ENCODE data around the gene ARHGAP18.

The ARHGAP18 gene, protein sequence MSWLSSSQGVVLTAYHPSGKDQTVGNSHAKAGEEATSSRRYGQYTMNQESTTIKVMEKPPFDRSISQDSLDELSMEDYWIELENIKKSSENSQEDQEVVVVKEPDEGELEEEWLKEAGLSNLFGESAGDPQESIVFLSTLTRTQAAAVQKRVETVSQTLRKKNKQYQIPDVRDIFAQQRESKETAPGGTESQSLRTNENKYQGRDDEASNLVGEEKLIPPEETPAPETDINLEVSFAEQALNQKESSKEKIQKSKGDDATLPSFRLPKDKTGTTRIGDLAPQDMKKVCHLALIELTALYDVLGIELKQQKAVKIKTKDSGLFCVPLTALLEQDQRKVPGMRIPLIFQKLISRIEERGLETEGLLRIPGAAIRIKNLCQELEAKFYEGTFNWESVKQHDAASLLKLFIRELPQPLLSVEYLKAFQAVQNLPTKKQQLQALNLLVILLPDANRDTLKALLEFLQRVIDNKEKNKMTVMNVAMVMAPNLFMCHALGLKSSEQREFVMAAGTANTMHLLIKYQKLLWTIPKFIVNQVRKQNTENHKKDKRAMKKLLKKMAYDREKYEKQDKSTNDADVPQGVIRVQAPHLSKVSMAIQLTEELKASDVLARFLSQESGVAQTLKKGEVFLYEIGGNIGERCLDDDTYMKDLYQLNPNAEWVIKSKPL

DNA sequence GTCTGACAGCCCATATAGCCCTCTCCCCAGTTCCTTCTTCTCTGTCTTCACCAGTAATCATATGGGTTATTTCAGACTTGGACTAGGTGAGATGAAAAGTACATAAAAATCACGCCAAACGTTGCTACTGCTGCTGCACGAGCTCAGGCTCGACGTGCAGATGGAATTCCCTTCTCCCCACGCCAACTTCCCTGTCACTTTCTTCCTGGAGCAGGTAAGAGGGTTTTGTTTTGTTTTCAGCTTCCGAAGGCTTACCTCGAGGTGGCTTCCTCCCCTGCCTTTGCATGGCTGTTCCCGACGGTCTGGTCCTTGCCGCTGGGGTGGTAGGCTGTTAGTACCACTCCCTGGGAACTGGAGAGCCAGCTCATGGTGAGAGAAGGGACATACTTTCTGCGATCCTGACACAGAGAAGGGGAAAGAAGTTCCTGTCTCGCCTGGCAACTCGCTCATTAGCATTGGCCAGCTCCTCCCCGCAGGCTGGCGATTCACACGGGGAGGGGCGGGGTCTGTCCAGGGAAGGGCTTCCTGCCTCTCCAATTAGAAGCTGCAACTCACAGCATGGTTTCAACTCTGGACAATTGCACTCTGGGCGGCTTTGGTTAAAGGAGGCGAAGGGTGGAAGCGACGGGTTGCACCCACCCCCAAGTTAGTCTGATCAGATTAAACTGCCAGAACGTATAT lies at the start of gene ARHGAP18:
TSS of gene ARHGAP18 (minus strand) at position 409 of the 681 bp plus-strand sequence. CDS start at position 368, 41 bp downstream.
- peak; percentile 82 for DNase-seq (ENCODE audit: low spot score)

DNA sequence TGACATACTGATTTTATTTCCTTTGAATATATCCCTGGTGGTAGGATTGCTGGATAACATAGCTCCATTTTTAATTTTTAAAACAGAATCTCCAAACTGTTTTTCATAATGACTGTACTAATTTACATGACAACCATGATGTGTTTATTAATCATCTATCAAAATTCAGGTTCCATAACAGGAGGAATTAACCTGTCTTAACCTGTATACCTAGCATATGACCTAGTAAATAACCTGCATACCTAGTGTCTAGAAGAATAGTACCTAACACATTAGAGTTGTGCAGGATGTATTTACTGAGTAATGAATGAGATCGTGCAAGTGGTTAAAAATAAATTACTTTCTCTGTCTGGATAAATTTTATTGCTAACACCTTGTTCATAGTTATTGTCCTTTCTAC lies 45.8 kb upstream of the ARHGAP18 start:
- no peak for DNase-seq (ENCODE audit: low spot score)

DNA sequence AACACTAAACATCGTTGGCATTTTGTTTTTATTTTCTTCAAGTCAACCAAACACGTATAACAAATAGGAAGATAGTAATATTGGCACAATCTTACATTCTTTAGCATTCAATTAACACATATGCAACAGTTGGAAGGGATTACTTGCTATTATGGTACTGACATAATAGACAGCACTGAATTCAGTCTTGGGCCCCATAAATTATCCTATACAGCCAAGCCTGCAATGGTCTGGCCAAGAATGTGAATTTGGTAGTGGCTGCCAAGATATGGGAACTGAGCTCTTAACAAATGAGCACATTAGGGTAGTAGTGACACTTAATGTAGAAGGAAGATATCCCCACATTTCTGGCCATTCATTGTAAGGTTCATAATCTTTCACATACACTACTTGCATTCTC lies 44.8 kb upstream of the ARHGAP18 start:
- DNase-seq (ENCODE audit: low spot score) = no peak

DNA sequence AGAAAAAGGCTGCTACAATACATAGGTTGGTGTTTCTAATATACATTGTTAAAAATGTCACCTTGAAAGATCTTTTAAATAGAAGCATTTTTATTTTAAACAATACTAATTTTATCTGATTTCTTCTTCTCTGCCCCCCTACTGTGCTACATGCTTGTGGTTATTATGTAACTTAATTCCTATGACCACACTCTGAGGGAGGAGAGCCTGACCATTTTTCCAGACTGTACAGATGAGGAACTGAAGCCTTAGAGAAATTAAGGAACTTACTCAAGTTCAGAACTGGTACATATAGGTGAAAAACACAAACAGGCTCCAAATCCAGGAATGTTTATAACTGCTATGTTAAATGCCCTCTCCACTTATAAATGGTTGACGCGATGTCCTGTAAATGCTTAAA lies 43.4 kb upstream of the ARHGAP18 start:
- no peak for DNase-seq (ENCODE audit: low spot score)

DNA sequence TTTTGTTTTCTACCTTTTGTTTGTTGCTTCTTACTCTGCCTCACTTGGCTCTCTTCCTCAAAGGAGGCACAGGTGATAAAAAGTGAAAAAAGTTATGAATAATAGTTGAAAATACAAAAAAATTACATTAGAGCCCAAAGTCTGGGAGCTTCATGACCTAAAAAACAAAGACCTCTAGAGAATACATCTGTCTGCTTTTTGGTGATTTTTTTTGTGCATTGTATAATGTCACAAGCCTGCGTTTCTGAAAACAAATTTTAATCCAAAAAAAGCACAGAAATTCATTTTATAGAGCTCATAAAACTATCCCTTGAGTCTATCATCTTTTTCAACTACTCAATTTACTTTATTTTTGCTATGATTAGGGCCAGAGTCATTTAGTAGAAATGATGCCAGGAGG lies 41.4 kb upstream of the ARHGAP18 start:
- no peak for DNase-seq (ENCODE audit: low spot score)

DNA sequence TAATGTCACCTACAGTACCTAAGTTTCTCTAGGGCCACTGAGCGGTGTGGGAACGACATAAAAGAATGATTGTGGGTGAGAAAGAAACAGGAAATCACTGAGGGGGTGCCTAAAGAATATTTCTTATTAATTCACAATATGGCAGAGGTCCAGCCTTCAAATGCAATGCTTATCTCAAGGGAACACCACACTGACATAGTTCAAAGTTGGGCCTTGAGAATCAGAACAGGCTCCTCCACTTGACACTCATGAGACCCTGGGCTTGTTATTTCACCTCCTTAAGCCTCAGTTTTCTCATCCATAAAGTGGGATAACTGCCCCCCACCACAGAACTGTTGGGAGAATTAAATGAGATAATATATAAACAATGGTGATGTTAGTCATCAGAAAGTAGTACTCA lies 40.4 kb upstream of the ARHGAP18 start:
- DNase-seq (ENCODE audit: low spot score) = no peak

DNA sequence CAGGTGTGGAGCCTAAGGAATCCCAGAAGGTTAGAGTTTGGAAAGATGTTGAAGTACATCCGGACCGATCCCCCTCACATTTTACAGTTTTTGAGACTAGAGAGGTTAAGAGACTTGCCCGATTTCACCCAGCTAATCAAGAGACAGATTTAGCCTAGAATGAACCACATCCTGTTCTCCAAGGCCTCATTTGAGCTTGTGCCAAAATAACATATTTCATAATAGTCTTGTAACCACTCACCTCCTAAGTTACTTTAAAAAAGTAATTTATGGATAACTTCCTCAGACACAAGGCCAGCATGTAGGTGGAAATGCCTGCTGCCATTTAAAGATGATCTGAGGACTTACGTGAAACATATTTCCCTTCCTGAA lies 39.8 kb upstream of the ARHGAP18 start:
- DNase-seq (ENCODE audit: low spot score) = no peak

DNA sequence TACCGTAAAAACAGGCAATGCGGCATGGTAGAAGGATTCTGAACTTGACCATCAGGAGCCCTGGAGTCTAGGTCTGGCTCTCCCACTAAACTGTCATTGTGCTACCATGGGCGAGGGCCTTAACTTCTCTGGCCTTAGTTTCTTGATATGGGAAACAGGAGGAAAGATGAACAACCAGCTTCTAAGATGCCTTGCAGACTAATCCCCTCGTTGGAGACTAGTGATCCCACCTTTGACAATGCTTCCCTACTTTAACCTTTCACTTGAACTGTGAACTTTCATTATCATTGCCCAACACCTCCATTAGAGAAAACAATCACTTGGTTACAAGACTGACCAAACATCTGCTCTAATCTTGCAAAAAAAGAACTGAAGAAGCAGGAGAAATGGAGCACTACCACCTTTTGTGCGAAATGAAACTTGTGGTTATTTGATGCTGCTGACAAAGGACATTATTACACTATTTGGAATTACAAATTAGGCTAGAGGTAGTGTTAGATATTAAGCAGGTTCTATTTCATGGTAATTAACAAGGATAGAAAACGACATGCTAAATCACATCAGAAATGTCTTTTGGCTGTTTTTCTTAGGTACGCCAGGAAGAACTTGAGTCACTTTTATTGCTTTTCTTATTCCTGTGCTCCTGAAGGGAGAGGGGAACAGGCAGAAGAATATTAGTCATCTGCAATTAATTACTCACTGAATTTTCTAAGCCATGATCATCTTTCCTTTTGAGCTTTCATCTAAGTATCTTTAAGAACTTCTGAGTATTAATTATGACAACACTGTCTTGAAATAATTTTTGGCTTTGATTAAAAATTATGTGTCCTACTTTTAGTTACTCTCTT lies 39.1 kb upstream of the ARHGAP18 start:
- DNase-seq (ENCODE audit: low spot score) = no peak

DNA sequence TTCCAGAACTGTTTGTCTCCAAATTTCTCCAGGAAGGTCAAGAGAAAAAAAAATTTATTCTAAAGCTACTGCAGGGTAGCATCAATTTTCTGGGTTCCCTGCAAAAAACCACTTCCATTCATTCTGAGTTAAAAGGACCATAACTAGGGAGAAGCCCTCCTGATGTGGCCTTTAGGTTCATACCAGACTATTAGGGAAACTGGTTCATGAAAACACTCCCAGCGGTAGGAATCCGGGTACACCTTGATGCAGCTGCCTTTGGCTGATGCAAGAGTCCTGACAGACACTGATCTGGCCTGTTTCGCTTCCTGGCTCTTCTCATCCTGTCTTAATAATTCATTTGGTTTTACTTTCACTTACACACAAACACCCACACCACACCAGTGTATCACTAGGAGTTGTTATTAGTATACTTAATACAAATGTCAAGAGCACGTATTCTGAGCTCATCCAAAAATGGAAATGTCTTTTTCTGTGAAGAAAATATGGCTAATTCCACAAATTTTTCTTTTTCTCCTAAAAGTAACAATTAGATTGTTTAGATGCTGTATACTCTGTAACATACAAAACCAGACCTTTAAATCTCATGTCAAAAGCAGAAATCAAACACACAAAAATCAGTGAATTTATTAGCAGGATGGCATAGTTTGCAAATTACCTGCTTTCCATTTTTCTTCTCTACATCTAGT lies 38.4 kb upstream of the ARHGAP18 start:
- DNase-seq (ENCODE audit: low spot score) = peak; percentile 44

DNA sequence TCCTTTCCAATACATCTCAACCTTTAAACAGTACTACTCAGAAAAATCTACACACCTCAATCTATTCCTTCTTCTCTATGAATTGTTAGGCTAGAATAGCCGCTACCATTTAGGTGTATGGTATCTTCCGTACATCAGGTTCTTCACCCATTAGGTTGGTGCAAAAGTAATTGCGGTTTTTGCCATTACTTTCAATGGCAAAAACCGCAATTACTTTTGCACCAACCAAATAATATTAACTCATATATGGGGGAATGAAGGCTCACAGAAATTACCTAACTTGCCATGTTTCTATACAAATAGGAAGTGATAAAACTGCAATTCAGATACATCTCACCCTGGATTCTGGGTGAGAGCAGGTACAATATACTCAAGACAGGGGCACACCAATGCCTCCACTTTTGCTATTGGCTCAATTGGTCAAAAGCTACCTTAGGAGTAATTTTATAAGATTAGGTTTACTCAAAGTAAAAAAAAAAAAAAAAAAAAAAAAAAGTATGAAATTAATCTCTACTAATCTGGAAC lies 37.7 kb upstream of the ARHGAP18 start:
- DNase-seq (ENCODE audit: low spot score) = no peak

DNA sequence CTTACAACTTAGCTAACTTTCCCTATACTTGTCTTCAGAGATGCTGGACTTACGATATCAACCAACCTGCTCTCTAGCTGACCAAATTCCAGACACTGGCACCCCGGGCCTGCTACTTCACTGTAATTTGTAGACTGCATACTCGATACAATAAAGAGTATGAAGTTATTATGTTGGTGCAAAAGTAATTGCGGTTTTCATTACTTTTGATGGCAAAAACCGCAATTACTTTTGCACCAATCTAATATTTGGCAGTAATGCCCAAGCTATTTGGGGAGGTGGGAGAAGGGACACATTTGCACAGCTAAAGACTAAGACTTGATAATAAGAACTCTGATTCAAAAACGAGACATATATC lies 34.9 kb upstream of the ARHGAP18 start:
- DNase-seq (ENCODE audit: low spot score) = no peak

DNA sequence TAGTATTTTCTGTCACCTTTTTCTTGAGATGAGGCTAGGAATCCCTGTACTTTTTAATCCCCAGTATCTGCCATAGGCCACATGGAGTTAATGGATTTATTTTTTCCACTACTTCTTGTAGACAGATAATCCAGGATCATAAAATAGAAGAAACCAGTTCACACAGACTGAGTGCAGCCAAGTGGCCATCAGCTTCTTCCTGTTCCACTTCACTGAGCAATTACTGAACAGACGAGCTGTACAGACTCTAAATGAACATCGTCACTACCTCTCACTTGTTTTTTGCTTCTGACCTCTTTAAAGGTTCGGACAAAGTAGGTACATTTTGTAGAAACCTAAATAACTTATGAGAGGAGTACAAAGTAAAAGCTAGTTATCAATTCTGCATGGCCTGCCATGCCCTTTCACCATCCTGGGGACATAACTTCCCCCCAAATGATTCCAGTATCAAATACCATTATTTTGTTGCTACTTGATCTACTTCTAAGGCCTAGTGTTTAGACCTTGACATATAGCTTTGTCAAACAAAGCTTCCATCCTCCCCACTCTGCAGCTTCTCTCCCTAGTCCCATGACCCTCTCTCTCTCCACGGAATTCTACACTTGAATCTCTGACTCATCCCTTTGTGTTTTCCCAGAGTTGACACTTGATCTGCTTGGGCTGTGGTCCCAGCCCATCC lies 34.4 kb upstream of the ARHGAP18 start:
- no peak for DNase-seq (ENCODE audit: low spot score)

DNA sequence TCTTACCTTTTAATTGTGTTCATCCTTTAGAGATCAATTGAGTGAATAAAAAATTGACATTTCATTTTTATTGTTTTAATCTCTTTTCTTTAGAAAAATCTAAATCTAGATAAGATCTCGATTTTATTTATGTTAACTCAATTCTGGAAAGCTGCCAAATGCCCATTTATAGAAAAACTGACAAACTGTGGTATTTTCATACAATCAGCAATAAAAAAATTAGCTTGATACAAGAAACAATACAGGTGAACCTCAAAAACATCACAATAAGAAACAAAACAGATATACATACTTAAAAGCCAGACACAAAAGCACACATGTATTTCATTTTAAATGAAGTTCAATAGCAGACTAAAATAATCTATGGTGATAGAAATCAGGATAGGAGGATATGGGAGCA lies 30.0 kb upstream of the ARHGAP18 start:
- DNase-seq (ENCODE audit: low spot score) = no peak

DNA sequence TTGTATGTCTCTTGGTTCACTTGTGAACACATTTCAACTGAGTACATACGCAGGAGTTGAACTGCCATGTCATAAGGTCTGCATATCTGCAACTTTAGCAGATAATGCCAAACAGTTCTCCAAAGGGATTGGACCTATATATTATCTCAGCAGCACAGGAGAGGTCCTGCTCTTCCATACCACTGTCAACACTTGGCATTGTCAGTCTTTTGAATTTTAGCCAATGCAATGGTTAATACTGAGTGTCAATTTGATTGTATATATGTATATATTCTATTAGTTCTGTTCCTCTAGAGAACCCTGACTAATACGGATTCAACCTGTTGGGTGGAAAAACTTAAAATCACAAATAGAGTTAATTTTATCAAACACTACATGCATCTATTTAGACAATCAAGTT lies 26.1 kb upstream of the ARHGAP18 start:
- DNase-seq (ENCODE audit: low spot score) = no peak

DNA sequence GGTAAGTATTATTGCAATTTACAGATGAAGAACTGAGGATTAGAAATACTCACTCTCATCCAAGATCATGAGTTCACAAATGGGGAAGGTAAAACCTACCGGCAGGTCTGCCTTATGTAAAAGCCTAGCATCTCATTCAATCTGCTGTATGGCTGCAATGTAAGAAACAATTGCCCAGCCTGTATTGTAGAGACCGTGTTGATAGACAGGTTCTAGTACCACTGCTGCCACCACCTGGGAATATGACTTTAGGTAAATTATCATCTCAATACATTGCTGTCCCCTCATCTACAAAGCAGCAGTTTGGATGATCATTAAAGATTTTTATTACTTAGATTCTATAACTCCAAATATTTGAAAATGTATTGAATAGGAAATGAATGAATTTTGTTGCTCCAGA lies 23.3 kb upstream of the ARHGAP18 start:
- DNase-seq (ENCODE audit: low spot score) = no peak

DNA sequence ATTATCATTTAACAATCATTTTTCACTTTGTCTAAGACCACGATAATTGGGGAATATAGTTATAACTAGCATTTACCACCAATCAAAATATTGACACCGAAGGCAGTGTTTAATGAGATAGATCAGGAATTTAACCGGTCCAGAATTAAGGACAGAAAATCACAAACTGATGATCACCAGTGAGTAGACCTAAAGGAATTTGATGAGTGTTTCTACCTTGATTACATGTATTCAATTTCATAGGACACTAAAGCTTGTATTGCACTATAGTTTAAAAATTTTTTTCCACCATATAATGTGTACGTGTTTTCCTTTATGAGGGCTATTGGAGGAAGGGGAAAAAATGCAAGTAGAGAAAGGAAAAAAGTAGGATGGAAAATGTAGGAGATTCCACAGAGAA lies 22.6 kb upstream of the ARHGAP18 start:
- DNase-seq (ENCODE audit: low spot score) = no peak

DNA sequence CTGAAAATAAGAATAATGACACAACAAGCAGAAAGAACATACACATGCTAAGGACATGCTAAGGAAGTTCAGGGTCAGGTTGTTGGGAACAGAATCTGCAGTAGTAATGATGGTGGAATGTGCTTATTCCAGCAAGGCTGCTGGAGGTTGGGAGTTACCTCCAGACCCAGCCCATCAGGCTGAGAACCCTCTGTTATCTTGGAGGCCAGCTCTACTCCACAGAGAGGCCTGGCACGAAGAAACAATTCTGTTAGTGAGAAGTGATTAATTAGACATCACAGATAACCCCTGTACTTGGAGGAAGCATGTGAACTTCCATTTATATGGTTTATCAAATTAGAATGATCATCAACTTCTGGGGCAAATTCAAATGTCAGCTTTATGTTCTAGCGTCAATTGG lies 22.1 kb upstream of the ARHGAP18 start:
- no peak for DNase-seq (ENCODE audit: low spot score)

DNA sequence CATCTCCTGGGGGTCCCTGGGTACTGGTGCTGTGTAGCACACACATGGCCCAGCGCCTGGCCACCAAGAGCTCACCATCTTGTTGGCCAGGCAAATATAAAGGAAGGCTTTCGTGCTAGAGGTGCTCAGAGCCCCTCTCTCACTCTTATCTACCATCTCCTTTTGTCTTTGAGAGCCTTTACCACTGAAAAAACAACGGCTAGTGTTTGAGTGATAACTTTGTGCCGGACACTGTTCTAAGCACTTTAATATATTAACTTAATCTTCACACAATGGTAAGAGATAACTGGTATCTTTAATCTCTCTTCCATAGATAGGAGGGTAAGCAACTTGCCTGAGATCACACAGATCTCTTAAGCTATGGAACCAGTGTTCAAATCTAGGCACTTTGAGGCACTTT lies 21.5 kb upstream of the ARHGAP18 start:
- DNase-seq (ENCODE audit: low spot score) = no peak

DNA sequence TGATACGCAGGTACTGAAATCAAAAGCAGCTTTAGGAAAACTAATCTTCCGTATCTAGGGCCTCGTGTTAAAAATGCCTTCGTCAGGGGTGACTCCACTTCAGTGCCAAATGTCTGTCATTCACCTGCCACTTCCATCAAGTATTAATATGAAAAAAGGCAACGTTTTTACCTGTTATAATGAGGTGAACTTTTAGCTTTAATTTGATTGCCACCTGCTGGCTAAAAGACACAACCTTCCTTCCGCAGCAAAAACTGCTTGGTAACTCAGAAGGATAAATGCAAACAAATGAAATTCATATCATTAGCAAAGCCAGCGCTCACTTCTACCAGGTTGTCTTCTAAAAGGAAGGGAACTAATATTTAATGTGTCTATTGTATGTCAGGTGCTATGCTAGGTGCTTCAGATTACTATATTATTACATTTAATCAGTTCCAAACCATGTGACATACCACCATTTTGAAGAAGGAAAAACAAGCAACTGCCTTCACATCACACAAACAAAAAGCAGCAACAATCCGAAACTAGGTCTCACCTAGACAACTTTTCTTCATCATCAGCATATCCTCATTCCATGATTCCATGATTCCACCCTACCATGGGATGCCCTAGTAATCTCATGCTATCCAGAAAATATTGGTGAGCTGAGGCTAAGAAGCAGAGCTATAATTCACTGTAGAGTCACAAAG lies 20.6 kb upstream of the ARHGAP18 start:
- no peak for DNase-seq (ENCODE audit: low spot score)

DNA sequence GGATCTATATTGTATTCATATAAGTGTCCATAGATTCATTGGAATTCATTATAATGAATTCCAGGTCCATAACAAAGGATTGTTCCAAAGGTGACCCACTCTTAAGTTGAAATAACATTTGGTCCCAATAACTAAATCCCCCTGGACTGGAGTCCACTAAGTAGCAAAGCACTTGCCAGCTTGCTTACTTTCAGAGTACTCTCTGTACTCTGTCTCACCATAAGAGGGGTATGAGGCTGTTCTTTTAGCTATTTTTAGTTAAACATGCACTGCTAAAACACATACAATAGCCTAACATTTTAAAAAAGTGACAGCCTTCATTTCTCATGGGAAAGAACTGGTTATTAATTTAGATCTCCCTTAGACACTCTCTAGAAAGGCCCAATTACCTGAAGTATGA lies 16.7 kb upstream of the ARHGAP18 start:
- no peak for DNase-seq (ENCODE audit: low spot score)
